HG02970 (cell line): Measurements from ENCODE around the gene NBEA.

Experiments used
- ATAC-seq: cut with Tn5 transposase; IDR thresholded peaks from one replicate; pipeline ENCODE4 v1.9.1; 2021; ENCODE audit warnings: mild to moderate bottlenecking, moderate library complexity, moderate number of reproducible peaks; ENCODE audit not compliant: unreplicated experiment, low FRiP score

NBEA gene

GRCh38 chr13:35471706-35472322 is 529.7 kb downstream of the NBEA start:
- no peak for ATAC-seq

GRCh38 chr13:35472323-35472881 is 530.3 kb downstream of the NBEA start:
- ATAC-seq = no peak

GRCh38 chr13:35473206-35473775 is 531.2 kb downstream of the NBEA start:
- no peak for ATAC-seq

DNA sequence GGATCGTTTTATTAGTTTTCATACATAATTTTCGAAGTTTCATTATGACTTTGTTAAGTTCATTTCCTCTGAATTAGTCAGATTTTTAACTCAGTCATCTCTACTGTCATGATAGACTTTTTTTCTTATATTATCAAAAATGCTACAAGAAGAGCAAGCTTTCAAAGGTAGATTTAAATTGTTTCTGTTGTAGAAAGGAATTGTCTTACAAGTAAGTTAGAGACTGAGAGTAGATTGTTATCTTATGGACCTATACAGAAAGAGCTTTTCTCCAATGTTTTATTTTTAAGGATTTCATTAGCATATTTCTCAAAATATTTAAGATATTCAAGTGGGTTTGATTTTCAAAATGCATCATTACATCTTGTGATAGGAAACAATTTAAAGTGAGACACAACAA is 531.7 kb downstream of the NBEA start:
- ATAC-seq = no peak

DNA sequence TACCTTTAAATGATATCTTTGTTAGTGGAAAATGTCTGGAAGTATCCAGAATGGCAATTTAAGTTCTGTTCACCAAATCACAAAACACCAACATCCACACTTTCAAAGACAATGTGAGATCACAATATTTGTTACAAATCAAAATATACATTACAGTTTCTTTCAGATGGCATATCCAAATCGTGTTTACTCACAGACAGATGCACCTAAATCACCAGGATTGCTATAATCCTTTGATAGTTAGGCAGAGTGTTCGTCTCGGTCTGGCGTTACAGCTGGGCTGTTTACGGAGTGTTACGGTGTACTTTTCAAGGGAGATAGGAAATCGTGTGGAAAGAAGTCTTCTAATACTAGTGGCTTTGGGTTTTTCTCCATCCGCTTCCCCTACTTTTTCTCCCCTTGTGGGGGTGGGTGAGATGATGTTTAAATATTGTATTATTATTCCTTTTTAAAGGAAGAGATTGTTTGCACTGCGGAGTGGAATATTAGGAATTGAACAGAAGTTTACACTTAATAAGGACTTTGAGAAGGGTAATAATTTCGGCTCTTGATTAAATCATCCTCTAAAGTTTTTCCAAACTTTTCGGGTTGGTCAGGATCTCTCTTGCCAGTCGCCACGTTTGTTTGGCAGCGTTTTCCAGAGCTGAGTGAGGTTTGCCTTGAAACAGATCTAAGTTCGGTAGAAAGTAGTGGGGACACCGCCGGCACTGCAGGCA is 532.6 kb downstream of the NBEA start:
- no peak for ATAC-seq

DNA sequence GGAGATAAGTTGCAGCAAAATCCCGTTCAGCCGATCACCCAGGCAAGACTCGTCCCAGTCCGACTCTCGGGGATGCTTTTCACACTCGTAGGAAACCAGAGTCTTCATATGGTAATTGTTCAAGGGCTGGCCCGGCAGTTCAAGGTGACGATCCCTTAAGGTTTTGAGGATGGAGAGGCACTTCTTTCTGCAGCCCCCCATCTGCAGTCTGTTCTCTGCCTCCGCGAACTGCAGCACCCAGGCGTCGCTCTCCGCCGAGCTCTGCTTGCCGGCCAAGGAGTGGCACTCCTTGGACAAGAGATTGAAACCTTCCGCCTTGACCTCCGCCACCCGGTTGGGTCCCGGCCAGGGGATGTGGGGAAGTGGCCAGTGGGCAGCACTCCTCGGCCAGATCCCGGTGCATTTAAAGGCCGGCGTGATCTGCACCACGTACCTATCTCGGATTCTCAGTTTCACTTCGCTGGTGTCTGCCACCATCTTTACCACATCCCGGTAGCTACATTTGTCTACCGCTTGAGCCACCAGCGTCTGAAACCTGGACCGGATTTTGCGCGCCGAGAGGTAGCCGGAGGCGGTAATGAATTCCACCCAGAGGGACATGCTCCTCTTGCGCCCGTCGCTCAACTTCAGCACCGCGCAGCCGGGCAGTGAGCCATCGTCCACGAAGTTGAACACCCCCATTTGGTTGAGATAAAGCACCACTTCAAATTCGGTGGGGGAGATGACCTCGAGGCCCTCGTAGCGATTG is 533.3 kb downstream of the NBEA start:
- ATAC-seq = no peak

DNA sequence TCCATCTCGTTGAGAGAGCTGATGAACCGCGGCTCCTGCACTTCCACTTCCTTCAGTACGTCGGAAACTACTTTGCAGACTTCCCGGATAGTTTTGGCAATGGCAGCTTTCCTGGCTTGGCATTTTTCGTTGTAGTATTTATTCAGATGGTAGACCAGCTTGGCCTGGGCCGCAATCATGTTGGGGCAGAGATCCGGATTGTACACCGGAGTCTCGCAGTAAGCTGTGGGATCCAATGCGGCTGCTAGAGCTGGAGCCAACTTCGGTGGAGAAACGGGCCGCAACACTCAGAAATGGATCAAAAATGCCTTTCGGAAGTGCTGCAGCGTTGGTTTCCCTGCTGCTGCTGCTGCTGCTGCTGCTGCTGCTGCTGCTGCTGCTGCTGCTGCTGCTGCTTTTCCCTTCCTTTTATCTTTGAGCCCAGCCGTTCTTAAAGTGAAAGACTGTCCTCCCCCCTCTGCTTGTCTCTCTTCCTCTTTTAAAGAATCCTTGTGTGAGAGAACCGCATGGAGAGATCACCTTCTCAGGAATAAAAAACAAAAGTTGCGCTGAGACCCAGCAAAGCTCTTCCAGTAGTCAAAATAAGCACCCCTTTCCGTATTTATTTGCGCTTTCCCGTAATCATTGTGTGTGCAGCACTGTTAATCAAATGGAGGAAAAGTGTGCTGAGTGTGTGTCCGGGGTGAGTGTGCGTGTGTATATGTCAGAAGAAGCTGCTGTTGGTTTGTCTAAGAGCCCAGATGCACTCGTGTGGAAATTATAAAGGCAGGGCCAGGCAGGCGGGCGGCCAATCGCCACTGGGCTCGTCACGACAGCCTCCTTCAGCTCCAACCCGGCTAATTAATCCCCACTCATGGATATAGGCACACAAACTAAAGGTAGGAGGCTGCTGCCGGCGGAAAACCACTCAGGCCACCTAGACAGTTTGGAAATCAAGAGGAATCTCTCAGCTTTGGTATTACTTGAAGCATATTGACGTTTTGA is 534.2 kb downstream of the NBEA start, which contains the start of gene MAB21L1:
Gene MAB21L1 (minus strand): TSS at position 730 of the 984 bp plus-strand sequence. CDS start 551 bp downstream, at position 179.
- no peak for ATAC-seq

- ATAC-seq = no peak
Observed at GRCh38 chr13:35477386-35477946, 535.4 kb downstream of the NBEA start.

- no peak for ATAC-seq
Observed at GRCh38 chr13:35478271-35479037, 536.4 kb downstream of the NBEA start.

DNA sequence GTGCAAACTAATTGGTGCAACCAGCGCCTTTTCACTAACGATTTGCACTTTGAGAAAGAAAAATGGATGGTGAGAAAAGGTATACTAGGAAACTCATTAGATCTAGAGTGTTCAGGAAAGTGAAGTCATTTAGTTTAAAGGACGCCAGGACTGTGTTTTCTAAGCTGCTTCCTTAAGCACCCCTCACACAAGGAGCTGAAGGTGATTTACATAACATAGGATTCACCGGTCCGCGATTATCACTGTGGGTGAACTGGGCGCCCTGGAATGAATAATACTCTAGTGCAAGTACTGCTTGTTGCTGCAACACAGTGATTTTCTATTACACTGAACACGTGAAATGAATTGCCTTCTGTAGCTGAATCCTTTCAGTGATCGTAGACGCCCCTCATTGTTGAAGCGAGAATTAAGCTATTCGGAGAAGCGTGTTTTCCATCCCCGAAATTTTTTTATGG is 537.0 kb downstream of the NBEA start:
- ATAC-seq = no peak

DNA sequence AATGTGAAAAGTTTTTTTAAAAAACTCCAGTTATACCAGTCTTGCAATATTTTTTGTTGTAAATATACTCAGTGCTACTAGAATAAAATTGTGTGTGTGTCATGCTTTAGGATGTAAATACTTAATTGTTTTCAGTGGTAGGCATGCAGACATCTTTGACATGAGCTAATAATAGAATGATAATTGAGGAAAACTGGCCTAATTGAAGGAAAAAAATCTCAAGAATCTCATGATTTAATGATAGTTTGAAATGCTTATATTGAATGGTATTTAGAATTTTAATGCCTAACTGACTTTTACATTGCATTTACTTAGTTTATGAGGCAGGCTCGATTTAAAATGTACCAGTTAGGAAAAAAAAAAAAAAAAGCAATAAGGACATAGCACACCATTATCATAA is 537.6 kb downstream of the NBEA start:
- no peak for ATAC-seq

DNA sequence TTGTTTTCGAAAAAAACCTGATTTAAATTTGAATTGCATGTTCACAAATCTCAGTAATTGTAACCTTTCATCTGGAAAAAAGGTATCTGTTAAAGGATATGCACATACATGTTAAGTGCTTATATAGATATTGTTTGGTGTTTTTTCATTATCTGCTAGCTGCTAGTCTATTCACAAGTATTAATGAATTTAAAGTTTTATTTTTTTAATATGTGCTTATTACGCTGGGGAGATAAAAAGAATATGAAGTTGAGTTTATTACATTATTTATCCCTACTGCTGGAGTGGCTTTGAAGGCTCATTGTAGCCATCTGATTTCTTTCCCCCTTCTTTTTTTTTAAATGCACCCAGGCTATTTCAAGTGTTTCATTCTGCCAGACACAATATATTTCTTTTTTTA is 538.3 kb downstream of the NBEA start:
- no peak for ATAC-seq

- ATAC-seq = no peak
Observed at GRCh38 chr13:35481777-35482176, 539.7 kb downstream of the NBEA start.

- no peak for ATAC-seq
Observed at GRCh38 chr13:35482527-35482926, 540.5 kb downstream of the NBEA start.

DNA sequence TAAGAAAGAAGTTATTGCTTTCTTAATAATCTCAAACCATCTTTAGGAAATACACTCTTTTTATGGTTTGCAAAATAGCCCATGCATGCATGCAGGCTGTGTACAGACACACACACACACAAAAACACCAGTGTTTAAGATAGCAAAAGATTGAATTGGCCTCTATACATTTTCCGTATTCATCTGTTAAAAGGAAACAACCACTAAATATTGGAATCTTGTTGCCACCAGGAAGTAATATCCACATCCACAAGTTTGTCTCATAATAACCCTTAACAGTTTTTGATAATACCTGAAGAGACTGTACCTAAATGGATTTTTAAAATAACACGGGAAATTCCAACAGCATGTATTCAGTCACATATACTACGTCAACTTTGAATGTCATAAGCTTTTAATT is 541.7 kb downstream of the NBEA start:
- ATAC-seq = no peak

DNA sequence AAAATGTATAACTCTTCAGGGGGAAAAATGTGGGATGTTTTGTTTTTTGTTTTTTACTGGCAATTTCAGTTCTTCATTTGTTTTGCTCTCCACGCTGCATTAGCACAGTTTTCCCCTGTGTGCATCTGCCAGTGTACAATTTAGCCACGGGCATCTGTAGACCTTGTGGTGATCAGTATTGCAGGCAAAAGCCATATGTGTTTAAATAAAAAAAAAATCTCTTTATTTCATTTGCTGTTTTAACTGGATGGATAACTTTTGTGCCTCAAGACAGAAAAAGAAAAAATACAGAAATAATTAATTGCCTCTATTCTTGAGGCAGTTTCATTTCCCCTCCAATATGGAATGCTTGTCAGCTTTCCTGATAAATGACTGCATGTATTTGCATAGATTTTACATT is 542.3 kb downstream of the NBEA start:
- ATAC-seq = no peak

DNA sequence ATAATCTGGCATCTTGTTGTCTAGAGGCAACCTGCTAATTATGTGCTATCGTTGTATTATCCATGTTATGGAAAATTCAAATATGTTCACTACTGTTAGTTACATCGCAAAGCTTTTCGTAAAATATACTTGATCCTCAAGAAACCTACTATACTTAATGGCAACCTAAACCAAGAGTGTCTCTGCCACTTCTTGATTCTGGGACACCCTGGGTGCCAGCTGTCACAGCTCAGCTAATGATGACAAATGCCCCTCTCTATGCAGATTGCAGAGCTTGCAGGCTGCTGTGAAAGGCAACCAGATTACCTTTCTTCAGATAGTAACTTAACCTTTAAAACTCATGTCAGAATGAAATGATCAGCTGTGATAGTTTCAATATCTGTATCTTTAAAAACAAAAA is 543.4 kb downstream of the NBEA start:
- no peak for ATAC-seq

DNA sequence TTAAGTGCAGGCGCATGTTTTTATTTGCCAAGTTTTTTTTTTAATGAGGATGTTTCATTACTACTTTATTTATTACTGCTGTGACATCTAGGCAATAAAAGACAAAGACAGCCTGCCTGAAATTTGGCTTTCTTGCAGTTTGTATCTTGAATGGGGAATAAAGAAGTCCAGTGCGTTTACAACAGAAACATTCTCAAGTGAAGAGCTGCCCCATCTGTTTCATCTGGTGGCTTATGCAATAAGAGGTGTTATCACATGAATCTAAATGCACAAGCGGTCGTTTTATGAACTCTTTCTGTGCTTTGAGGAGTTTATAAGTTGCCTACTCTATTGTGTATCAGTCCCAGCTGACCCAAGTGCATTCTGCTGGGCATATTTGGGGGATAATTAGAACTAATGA is 547.0 kb downstream of the NBEA start:
- ATAC-seq = no peak

DNA sequence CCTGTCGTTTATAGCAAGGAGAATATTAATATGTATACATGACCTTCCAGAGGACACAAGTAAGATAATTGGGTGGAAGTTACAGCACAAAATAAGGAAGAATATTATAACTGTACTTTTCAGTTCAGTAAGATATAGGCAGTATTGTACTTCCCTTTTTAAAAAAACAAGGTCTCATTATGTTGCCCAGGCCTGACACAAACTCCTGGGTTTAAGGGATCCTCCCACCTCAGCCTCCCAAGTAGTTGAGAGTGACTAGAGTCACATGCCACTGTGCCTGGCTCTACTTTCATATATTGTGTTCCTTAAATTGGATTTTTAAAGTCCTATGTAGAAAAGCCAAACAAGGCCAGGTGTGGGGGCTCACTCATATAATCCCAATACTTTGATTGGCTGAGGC is 553.9 kb downstream of the NBEA start:
- ATAC-seq = no peak
